Posterior cingulate gyrus (tissue), 11 donors: Measurements from ENCODE around the gene PHACTR2.
"Not testable (repeated sequence)": the region's sequence is repeated elsewhere in the genome, so short reads cannot be mapped to it uniquely, and the experiment has no call there.

Experiments used
- DNase-seq, 10 donors: peaks; one replicate each; pipeline versions ENCODE4 v3.0.0 to v3.0.0-alpha.2; 2020 to 2021; ENCODE audit warnings: mixed read lengths in 3 of 10
- intact Hi-C: fragments of 100-400 bp; cut with DNase I; formaldehyde crosslinking; loops from one replicate; pipeline ENCODE4 v1.15.1; 2023

Gene PHACTR2

DNA sequence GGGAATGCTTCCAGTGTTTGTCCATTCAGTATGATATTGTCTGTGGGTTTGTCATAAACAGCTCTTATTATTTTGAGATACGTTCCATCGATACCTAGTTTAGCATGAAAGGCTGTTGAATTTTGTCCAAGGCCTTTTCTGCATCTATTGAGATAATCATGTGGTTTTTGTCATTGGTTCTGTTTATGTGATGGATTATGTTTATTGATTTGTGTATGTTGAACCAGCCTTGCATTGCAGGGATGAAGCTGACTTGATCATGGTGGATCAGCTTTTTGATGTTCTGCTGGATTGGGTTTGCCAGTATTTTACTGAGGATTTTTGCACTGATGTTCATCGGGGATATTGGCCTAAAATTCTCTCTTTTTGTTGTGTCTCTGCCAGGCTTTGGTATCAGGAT lies 120.7 kb downstream of the PHACTR2 start:
- intact Hi-C loops, DNase-seq: not testable (repeated sequence)

DNA sequence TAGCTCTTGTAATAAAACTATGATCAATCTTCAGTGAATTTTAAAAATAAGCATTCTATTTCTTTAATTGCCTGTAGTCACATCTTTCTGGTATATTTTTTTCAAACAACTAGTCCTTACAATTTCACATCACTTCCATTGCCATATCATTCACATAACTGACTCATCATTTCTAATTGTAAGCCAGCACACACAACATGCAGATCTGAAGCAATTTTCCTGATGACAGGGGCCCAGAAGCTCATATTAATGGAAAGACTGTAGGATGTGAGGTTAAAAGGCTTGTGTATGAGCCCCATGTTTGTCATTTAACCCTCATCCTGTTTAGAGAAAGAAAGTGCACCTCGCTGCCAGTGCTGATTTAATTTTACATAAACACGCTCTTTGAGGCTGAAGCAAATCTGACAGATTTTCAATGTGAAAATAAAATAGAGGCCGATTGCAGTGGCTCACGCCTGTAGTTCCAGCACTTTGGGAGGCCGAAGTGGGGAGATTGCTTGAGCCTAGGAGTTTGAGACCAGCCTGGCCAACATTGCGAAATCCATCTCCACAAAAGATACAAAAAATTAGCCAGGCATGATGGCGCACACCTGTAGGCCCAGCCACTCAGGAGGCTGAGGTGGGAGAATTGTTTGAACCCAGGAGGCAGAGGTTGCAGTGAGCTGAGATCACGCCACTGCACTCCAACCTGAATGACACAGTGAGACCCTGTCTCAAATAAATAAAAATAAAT lies 125.2 kb downstream of the PHACTR2 start:
- intact Hi-C loops = no loop called here
- DNase-seq = no peak

DNA sequence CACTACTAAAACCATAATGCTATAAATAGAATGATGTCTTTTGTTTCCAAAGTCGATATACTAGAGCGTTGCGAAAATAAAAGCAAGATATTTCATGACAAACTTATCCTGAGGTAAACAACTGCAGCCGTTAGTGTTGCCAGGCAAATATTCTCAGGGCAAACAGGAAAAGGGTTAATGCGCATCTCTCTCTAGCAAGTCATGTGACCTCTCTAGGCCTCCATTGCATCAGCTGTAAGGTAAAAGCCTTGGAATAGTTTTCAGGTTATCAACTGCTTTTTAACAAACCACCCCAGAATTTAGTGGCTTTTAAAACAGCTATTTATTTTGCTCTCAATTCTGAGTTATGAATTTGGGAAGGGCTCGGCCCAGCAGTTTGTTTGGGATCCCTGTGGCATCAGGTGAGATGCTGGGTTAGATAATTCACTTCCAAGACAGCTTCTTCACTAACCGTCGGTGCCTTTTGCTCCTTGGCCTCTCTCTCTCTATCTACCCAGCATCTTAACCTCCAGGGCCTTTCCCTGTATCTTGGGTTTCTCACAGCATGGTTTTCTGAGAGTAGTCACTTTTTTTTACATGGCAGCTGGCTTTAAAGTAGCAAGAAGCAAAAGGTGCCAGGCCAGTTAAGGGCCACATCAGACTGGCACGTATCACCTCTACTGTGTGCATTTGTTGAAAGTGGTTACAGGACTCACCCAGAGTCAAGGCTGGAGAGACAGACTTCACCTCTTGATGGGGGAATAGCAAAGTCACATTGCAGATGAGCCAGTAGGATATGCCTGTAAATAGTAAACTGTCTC lies 126.2 kb downstream of the PHACTR2 start:
- no peak for DNase-seq
- intact Hi-C loops = no loop called here

DNA sequence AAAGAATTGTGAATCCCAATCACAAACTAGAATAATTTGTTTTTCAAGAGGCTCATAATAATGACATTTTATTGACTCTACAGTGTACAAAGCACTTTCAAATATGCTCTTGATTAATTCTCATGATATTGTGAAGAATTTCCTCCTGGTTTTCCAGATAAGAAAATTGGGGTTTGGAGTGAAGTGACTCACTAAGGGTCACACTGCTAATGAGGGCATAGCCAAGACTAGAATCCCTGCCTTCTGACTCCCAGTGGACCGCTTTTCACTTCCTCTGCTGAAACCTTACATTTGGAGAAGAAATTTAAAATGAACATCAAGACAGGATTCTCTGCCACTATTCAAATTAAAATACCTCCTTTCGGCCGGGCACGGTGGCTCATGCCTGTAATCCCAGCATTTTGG lies 127.1 kb downstream of the PHACTR2 start:
- DNase-seq = no peak
- intact Hi-C loops = no loop called here

DNA sequence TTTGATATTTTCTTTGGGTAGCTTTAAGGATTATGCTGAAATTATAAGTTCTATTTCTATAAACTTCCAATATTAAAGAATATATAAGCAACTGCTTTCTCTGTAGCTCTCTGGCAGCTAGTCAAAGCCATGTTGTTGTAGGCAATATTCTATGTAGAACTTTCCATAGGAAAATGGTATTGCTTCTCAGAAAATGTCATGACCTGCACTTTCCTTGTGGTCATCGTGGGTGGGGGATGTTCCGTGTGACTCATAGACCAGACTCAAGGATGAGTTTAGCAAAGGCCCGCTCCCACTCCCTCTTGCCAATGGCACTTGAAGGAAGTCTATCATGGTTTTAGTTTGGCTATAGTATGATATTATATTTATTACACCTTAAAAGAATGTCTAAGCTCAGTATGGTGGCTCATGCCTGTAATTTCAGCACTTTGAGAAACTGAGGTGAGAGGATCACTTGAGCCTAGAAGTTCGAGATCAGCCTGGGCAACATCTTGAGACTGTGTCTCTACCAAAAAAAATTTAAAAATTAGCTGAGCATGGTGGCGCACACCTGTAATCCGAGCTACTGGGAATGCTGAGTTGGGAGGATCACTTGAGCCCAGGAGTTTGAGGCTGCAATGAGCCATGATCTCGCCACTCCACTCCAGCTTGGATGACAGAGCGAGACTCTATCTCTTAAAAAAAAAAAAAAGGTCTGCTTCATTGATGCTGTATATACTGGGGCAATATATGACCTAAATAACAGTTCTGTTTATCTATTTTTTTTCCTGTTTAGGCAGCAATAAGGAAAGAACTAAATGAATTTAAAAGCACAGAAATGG lies 128.7 kb downstream of the PHACTR2 start:
- no peak for DNase-seq
- intact Hi-C loops = no loop called here

DNA sequence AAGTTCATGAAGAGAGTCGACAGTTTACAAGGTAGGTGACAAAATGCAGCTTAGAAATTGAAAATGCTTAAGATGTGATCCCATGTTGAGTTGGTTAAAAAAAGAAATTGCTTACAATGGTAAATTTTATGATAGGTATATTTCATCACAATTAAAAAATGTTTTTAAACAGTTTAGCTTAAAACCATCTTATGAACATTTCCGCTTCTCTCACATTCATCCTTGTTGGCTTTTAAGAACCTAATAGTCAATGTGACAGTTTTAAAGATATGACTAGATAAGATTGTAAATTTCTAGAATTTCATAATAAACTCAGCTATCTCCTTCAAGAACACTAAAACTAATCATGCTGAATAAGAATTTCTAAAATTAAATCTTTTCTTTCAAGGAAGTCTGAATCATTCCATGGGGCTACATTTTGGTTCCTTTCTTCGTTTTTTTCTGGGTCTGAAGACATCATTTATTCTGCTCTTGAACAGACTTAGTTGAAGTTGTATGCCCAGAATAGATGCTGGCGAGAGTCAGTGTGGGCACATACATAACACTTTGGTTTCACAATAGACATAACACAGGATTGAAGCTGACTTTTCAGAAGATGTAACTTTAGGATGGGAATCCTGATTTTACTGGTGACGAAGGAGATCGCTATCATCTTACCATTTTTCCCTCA lies 129.5 kb downstream of the PHACTR2 start:
- intact Hi-C loops = no loop called here
- no peak for DNase-seq

DNA sequence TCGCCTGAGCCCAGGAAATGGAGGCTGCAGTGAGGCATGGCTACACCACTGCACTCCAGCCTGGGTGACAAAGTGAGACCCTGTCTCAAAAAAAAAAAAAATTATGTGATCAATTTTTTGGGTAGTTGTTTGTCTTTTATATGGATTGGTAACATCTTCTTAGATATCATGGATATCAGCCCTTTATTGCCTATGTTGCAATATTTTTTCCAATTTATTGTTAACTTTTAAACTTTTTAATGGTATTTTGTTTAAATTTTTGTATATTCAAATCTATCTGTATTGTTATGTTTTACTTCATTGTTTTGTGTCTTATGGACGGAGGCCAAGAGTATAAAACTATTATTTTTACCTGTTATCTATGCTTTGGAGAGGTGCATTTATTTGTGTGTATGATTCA lies 133.0 kb downstream of the PHACTR2 start:
- intact Hi-C loops = no loop called here
- DNase-seq = no peak

DNA sequence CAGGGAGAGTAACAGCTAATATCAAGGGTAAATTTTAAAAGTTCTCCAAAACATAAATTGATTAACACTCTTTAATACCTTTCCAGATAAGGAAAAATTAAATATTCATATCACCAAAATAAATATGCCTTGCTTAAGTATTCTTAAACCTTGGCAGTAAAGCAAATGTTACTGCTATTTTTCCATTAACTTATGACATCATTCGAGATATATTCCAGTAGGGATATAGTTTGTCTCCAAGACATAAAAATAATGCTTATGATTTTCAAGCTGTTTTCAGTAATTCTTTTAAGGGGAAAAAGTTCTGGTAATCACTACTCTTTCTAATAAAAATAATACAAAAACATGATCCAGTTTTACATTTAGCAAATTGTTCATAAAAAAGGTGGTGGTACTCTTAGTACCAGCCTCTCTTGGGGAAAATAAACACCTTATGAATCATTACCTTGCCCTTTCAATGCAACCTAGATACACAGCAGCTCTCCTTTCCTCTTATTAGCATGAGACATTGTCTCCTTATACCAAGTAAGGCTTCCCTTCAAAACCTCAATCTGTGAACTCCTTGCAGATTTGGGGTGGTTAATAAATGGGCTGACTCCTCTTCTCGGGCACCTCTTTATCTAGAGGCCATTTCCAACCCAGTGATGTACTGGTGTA lies 133.9 kb downstream of the PHACTR2 start:
- intact Hi-C loops = no loop called here
- DNase-seq = no peak

DNA sequence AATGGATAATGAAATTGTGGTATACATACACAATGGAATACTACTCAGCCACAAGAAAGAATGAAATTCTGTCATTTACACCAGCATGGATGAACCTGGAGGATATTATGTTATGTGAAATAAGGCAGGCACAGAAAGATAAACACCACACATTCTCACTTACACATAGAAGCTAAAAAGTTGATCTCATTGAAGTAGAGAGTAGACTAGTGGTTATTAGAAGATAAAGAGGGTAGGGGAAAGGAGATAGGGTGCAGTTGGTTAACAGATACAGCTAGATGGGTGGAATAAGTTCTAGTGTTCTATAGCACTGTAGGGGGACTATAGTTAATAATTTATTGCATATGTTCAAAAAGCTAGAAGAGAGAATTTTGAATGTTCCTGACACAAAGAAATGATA lies 139.9 kb downstream of the PHACTR2 start:
- intact Hi-C loops = no loop called here
- no peak for DNase-seq

DNA sequence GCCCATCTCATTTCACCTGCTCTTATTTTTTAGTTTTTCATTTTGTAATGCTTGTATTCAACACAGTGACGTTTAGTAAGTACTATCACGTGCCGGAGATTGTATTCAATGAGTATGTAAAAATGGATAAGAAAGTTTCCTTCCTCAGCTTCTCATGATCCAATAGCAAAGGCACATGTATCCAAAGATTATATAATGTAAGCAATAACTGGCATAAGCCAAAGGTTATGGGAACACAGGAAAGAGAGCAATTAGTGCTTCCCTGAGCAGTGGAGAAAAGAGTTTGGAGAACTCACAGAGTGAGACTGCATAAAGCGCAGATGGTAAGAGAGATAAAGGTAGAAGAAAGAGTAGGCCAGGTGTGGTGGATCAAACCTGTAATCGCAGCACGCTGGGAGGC lies 143.6 kb downstream of the PHACTR2 start:
- intact Hi-C loops = no loop called here

DNA sequence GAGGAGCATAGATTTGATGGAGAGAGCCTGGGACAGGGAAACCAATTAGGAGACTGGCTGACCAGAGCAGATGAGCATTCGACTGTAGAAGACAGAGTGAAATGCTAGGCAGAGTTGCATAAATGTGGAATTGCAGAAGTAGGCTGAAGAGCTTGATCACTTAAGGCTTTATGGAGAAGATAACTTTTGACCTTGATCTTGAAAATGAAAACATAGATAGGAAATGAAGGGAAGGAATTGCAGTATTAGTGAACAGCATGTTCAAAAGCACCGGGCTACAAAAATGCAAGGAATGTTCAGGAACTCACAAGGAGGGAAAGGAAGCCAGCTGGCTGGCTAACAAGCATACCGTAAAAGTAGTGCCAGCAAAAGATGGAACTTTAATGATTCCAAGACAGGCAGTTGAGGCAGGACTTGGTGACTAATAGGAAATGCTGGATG lies 144.8 kb downstream of the PHACTR2 start:
- intact Hi-C loops = no loop called here
- DNase-seq = no peak

More for the DNA sequence above, 143.6 kb downstream of the PHACTR2 start:
- DNase-seq = no peak

DNA sequence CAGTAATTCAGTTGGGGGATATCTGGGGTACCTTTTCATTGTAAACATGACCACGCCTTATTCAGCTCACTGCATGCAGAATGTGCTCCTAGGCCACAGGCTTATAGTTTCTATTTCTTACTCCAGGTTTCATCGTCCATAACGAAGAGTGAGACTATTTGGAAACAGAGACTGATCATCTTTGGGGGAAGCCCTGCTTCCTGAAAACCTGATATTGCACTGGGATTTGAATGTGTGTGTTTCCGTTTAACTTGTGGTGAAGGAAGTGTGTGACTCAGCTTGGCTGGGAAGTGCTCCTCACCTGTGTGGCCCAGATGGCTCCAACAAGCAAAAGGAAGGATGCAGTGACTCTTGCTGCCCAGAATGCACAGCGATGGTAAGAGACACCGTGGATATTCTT lies 145.8 kb downstream of the PHACTR2 start:
- intact Hi-C loops = no loop called here
- DNase-seq = no peak

DNA sequence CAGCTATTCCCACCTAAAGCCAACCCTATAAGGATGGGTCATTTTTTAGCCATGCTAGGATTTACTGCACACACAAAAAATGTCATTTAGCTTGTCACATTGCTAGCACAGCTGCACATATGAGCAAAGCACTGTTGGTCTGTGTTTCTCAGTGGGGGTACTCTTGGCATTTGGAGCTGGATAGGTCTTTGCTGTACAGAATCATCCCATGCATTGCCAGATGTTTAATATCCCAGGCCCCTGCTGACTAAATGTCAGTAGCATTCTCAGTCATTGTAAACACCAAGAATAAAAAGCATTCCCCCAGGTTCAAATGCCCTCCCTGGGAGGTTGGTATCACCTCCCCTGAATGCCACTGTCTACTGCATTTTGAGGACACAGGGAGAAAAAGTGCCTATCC lies 150.8 kb downstream of the PHACTR2 start:
- intact Hi-C loops = no loop called here
- DNase-seq = no peak

DNA sequence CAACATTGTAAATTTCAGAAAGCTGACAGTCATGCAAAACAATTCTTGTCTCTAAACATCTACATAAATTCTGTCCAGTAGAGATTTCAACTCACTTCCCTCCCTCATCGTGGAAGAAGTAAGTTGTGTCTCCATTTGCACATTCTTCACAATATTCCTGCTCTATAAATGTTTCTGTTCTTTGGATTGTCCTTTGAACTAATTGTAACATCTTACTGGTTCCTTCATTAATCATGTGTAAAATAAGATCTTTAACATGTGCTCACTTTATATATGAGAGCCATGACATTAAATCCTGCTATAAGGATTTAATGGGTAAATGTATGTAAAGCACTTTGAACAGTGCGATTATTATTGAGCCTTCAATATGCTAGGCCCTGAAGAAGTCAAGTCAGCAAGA lies 158.4 kb downstream of the PHACTR2 start:
- DNase-seq = no peak
- intact Hi-C loops = no loop called here

DNA sequence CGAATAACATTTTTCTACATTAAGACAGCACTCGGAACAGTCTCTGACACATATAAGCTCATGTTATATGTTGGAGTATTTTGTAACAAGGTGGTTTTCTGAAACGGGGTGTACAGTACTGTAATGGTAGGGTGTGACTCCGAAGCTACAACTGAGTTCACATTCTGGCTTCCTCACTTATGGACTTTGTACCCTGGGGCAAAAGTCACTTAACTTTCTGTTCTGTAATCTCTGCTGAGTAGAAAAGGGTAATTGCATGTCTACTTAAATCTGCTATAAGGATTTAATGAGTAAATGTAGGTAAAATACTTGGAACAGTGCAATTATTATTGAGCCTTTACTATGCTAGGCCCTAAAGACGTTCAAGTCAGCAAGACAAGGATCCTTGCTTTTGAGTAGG lies 160.6 kb downstream of the PHACTR2 start:
- intact Hi-C loops = no loop called here
- no peak for DNase-seq

DNA sequence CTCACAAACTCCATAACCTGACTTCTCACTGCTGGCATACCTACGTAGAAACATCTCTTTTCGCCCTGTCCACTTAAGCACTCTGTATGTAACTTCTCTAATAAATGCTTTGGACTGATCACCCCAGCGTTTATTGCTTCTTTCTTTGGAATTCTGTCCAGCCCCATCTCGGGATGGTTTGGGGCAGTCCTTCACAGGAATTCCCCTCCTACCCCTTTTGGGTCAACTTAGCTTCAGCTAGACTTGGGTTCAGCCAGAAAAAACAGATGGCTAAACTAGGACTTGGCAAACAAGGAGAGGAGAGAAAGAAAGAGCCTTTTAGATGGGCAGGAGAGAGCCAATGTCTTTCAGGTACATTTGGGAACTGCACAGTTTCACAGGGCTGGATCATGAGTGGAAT lies 161.4 kb downstream of the PHACTR2 start:
- intact Hi-C loops = no loop called here

DNA sequence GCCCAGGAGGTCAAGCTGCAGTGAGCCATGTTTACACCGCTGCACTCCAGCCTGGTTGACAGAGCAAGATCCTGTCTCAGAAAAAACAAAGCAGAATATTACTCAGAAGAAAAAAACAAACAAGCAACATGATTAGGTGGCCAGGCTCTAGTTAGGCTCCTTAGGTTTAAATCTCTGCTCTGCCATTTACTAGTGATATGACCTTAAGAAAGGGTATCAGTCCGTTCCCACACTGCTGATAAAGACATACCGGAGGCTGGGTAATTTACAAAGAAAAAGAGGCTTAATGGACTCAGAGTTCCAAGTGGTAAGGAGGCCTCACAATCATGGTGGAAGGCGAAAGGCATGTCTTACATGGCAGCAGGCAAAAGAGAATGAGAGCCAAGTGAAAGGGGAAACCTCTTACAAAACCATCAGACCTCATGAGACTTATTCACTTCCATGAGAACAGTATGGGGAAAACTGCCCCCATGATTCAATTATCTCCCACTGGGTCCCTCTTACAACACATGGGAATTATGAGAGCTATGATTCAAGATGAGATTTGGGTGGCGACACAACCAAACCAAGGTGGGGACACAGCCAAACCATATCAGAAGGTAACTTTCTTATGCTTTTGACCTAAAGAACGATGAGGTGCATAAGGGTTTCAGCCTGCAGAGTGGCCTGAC lies 163.0 kb downstream of the PHACTR2 start:
- intact Hi-C loops = loop anchor here (5.0 to 10.0 kb wide), 3 partner anchors 163 to 266 kb away; partner anchors contain the start of genes PHACTR2 and SF3B5

More for the DNA sequence above, 161.4 kb downstream of the PHACTR2 start:
- DNase-seq = no peak

DNA sequence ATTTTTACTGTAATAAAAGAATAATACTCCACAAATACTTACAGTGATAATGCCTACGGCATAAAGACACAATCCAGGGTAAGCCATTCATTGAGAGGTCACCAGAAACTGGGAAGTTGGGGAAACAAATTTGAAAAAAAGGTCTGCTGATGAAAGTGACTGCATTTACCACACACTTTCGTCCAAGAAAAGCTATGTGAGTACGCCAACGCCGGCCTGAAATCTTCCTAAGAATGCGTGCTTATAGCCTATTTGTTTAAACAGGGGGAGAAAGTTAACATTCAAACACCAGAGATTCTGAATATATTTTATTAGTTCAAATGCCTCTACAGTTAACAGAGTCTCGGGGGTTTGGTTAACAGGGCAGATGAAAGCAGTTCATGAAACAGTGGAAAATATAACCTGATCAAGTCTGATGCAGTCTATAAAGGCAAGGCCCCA lies 164.7 kb downstream of the PHACTR2 start:
- intact Hi-C loops = loop anchor here (5.0 to 10.0 kb wide), 3 partner anchors 165 to 268 kb away; partner anchors contain the start of genes PHACTR2 and SF3B5
- peak in 1 of 10 donors; percentile 73 for DNase-seq

More for the DNA sequence above, 163.0 kb downstream of the PHACTR2 start:
- DNase-seq = no peak
